Measurements from ENCODE around the gene SLC1A1. TPM values are rescaled to one million over a fixed set of nuclear protein-coding genes. Genes with fewer than 3 reads are reported as not detected.
"Not testable (repeated sequence)": the region's sequence is repeated elsewhere in the genome, so short reads cannot be mapped to it uniquely, and the experiment has no call there.

SLC1A1 gene
- total RNA-seq, 1 donor from 2014 or later: 32.1 TPM

DNA sequence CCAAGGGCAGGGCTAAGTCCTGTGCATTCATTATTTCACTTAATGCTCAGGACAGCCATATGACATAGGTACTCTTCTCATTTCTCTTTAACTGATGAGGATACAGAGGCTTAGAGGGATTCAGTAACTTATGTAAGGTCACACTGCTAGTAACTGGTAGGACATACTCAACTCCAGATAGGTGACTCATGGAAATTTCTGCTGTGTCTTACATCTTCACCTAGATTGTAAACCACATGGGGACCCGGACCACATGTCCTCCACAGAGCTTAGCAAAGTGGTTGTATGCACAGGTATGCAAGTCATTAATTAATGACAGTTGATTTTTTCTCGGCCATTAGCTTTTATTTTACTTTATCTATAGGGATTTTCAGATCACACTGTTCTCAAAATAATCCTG is 29.3 kb downstream of the SLC1A1 start:
- TF ChIP-seq, protein P1, sequence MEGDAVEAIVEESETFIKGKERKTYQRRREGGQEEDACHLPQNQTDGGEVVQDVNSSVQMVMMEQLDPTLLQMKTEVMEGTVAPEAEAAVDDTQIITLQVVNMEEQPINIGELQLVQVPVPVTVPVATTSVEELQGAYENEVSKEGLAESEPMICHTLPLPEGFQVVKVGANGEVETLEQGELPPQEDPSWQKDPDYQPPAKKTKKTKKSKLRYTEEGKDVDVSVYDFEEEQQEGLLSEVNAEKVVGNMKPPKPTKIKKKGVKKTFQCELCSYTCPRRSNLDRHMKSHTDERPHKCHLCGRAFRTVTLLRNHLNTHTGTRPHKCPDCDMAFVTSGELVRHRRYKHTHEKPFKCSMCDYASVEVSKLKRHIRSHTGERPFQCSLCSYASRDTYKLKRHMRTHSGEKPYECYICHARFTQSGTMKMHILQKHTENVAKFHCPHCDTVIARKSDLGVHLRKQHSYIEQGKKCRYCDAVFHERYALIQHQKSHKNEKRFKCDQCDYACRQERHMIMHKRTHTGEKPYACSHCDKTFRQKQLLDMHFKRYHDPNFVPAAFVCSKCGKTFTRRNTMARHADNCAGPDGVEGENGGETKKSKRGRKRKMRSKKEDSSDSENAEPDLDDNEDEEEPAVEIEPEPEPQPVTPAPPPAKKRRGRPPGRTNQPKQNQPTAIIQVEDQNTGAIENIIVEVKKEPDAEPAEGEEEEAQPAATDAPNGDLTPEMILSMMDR (conservative IDR thresholded peaks at IDR 0.05; ENCODE audit: low read depth, low read length): no peak
- H3K4me3 ChIP-seq (ENCODE audit: low read depth, low read length): no peak overlapping the region
- no peak for DNase-seq (ENCODE audit: low read depth)

DNA sequence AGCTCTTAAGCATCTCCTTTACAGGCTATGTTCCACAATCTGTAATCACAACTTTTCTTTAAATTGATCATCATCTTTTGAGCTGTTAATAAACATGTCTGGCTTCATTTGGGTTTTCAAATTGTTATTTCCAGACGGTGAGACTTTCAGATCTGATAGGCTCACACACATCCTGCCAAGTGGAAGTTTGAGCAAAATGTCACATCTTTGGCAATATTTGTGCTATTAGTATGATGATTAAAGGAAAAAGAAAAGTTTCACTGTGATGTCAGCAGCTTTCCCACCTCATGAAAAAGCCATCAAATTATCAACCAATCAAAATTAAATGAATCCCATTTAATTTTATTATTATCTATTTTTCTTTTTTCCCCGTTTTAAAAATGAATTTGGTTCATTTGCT is 29.8 kb downstream of the SLC1A1 start:
- no peak for DNase-seq (ENCODE audit: low read depth)
- TF ChIP-seq, protein P1 (conservative IDR thresholded peaks at IDR 0.05; ENCODE audit: low read depth, low read length): no peak
- H3K4me3 ChIP-seq (ENCODE audit: low read depth, low read length): no peak overlapping the region

DNA sequence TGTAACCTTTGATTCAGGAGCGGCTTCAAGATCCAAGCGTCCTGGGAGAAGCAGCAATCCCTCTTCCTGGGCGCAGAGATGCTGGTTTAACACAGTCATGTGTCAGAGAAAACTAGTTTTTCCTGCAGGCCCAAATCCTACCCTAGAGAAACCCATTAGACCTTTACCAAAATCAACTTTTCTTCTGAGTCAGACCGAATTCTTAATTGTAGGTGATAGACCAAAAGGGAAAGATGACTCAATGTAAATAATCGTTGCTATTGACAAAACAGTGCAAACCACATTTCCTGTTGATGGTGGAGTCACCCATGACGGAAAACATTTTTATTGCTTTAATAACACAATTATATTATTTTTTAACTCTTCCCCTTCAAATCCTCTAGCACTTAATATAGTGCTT is 40.1 kb downstream of the SLC1A1 start:
- TF ChIP-seq, protein P1 (conservative IDR thresholded peaks at IDR 0.05; ENCODE audit: low read depth, low read length): no peak
- no peak overlapping the region for H3K4me3 ChIP-seq (ENCODE audit: low read depth, low read length)
- no peak for DNase-seq (ENCODE audit: low read depth)

DNA sequence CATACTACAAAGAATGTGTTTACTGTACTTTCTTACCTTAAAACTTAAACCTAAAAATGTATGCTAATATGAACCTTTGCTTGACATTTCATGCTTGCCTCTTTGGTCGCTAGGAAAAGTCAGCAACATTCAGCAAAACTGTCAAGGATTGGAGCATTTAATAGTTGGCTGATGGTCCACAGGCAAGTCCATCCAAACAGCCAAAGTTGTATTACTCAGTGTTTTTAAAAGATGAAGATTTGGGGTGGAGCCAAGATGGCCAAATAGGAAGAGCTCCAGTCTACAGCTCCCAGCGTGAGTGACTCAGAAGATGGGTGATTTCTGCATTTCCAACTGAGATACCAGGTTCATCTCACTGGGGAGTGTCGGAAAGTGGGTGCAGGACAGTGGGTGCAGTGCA is 40.6 kb downstream of the SLC1A1 start:
- H3K4me3 ChIP-seq (ENCODE audit: low read depth, low read length); DNase-seq (ENCODE audit: low read depth): not testable (repeated sequence)

DNA sequence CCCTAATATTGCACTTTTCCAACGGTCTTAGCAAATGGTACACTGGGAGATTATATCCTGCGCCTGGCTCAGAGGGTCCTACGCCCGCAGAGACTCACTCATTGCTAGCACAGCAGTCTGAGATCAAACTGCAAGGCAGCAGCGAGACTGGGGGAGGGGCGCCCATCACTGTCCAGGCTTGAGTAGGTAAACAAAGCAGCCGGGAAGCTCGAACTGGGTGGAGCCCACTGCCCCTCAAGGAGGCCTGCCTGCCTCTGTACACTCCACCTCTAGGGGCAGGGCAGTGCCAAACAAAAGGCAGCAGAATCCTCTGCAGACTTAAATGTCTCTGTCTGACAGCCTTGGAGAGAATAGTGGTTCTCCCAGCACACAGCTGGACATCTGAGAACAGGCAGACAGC is 41.1 kb downstream of the SLC1A1 start:
- H3K4me3 ChIP-seq (ENCODE audit: low read depth, low read length); DNase-seq (ENCODE audit: low read depth): not testable (repeated sequence)

DNA sequence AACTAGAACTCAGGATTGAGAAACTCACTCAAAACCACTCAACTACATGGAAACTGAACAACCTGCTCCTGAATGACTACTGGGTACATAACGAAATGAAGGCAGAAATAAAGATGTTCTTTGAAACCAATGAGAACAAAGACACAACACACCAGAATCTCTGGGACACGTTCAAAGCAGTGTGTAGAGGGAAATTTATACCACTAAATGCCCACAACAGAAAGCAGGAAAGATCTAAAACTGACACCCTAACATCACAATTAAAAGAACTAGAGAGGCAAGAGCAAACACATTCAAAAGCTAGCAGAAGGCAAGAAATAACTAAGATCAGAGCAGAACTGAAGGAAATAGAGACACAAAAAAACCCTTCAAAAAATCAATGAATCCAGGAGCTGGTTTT is 43.6 kb downstream of the SLC1A1 start:
- DNase-seq (ENCODE audit: low read depth); H3K4me3 ChIP-seq (ENCODE audit: low read depth, low read length): not testable (repeated sequence)

DNA sequence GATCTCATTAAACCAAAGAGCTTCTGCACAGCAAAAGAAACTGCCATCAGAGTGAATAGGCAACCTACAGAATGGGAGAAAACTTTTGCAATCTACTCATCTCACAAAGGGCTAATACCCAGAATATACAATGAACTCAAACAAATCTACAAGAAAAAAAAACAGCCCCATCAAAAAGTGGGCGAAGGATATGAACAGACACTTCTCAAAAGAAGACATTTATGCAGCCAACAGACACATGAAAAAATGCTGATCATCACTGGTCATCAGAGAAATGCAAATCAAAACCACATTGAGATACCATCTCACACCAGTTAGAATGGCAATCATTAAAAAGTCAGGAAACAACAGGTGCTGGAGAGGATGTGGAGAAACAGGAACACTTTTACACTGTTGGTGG is 45.9 kb downstream of the SLC1A1 start:
- not testable (repeated sequence) for DNase-seq (ENCODE audit: low read depth); H3K4me3 ChIP-seq (ENCODE audit: low read depth, low read length)

DNA sequence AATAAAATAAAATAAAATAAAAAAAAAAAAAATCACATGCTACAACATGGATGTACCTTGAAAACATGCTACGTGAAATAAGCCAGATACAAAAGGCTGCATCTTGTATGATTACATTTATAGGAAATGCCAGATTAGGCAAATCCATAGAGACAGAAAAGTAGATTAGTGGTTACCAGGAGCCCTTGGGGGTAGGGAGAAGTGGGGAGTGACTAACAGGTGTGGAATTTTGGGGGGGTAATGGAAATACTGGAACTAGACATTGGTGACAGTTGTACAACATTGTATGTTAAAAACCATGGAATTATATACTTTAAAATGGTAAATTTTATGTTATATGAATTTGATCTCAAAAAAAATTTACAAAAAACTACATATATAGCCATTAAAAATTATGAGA is 47.3 kb downstream of the SLC1A1 start:
- DNase-seq (ENCODE audit: low read depth): no peak
- TF ChIP-seq, protein P1 (conservative IDR thresholded peaks at IDR 0.05; ENCODE audit: low read depth, low read length): no peak

DNA sequence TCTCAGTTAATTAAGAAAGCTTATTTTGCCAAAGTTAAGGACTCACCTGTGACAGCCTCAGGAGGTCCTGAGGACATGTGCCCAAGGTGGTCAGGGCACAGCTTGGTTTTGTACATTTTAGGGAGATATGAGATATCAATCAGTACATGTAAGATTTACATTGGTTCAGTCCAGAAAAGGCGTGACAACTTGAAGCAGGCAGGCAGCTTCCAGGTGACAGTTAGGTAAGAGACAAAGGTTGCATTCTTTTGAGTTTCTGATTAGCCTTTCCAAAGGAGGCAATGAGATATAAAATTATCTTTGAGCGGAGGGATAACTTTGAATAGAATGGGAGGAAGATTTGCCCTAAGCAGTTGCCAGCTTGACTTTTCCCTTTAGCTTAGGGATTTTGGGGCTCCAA is 47.8 kb downstream of the SLC1A1 start:
- no peak overlapping the region for H3K4me3 ChIP-seq (ENCODE audit: low read depth, low read length)
- TF ChIP-seq, protein P1 (conservative IDR thresholded peaks at IDR 0.05; ENCODE audit: low read depth, low read length): no peak
- DNase-seq (ENCODE audit: low read depth): no peak

More for the DNA sequence above, 47.3 kb downstream of the SLC1A1 start:
- H3K4me3 ChIP-seq (ENCODE audit: low read depth, low read length): no peak overlapping the region

Data from epithelial cell of proximal tubule (primary cell).